Keratinocyte (primary cell): ENCODE data around the gene COMMD3. TPM values are rescaled to one million over a fixed set of nuclear protein-coding genes. Genes with fewer than 3 reads are reported as not detected.

Experiments used
- DNase-seq: peaks from one replicate; pipeline ENCODE4 v3.0.0-alpha.2; 2011; ENCODE audit warnings: low read depth, missing footprints, low spot score
- FAIRE-seq: peaks from 2 replicates; lab custom pipeline; 2011; peaks lifted over from hg19 to GRCh38; lab: Jason Lieb, UNC
- H2AFZ ChIP-seq: 2 replicates; pipeline ENCODE4 v1.6.0; 2012; ENCODE audit warnings: low read length, control low read depth, inconsistent platforms; ENCODE audit not compliant: control insufficient read depth
- H3K27ac ChIP-seq: 2 replicates; pipeline ENCODE4 v1.5.1; 2011; ENCODE audit warnings: low read length; ENCODE audit not compliant: control insufficient read depth, insufficient read depth
- H3K27me3 ChIP-seq: 3 replicates; pipeline ENCODE4 v1.6.0; 2011; ENCODE audit warnings: low read length; ENCODE audit not compliant: control insufficient read depth, insufficient read depth; ENCODE audit errors: extremely low read depth
- H3K36me3 ChIP-seq, 2 experiments: 2 replicates in 1 of 2; 3 replicates in 1 of 2; pipeline ENCODE4 v1.5.1; 2011; ENCODE audit warnings: low read length in 2 of 2, mild to moderate bottlenecking in 1 of 2; ENCODE audit not compliant: control insufficient read depth in 2 of 2, insufficient read depth in 2 of 2; ENCODE audit errors: extremely low read depth in 1 of 2
- H3K4me1 ChIP-seq: 3 replicates; pipeline ENCODE4 v1.5.1; 2011; ENCODE audit warnings: low read length; ENCODE audit not compliant: control insufficient read depth, insufficient read depth; ENCODE audit errors: extremely low read depth
- H3K4me2 ChIP-seq: 3 replicates; pipeline ENCODE4 v1.6.0; 2011; ENCODE audit warnings: low read depth, low read length; ENCODE audit not compliant: control insufficient read depth, insufficient read depth; ENCODE audit errors: extremely low read depth
- H3K4me3 ChIP-seq, 3 experiments: fragments of 200-600 bp in 1 of 3; sonication (generic) in 1 of 3; 2 replicates in 2 of 3; 3 replicates in 1 of 3; pipeline ENCODE4 v1.5.1; 2011 to 2016; ENCODE audit warnings: low read length in 3 of 3, mild to moderate bottlenecking in 3 of 3, control low read depth in 2 of 3, inconsistent platforms in 1 of 3, low read depth in 1 of 3, mixed read lengths in 1 of 3, mixed run types in 1 of 3, moderate library complexity in 1 of 3; ENCODE audit not compliant: control insufficient read depth in 2 of 3, insufficient read depth in 2 of 3; ENCODE audit errors: extremely low read depth in 1 of 3
- H3K79me2 ChIP-seq: 2 replicates; pipeline ENCODE4 v1.6.0; 2012; ENCODE audit warnings: low read length; ENCODE audit not compliant: control insufficient read depth, insufficient read depth
- H3K9ac ChIP-seq: 3 replicates; pipeline ENCODE4 v1.6.0; 2011; ENCODE audit warnings: low read length; ENCODE audit not compliant: control insufficient read depth, insufficient read depth; ENCODE audit errors: extremely low read depth
- H3K9me1 ChIP-seq: 3 replicates; pipeline ENCODE4 v1.6.0; 2011; ENCODE audit warnings: low read length; ENCODE audit not compliant: control insufficient read depth, insufficient read depth; ENCODE audit errors: extremely low read depth
- H3K9me3 ChIP-seq: 2 replicates; pipeline ENCODE4 v1.5.1; 2012; ENCODE audit warnings: low read depth, low read length; ENCODE audit not compliant: control insufficient read depth
- H4K20me1 ChIP-seq: 3 replicates; pipeline ENCODE4 v1.6.0; 2011; ENCODE audit warnings: low read length; ENCODE audit not compliant: control insufficient read depth, insufficient read depth; ENCODE audit errors: extremely low read depth
- EZH2 ChIP-seq: IDR thresholded peaks from one replicate; pipeline ENCODE4 v1.6.1; 2012; ENCODE audit warnings: inconsistent platforms, mild to moderate bottlenecking, low read length, moderate library complexity
- dilution Hi-C: fragments of 300-500 bp; cut with MboI; formaldehyde crosslinking; loops from one replicate; pipeline ENCODE4 v1.7.0; 2020; ENCODE audit warnings: low sequenced_read_pairs; ENCODE audit not compliant: extremely low pct_ligation_motif_present
- polyA plus RNA-seq, 5 experiments: library from polyadenylated mRNA; depleted of rRNA in 3 of 5; stranded (reverse) in 3 of 5; stranded (forward) in 1 of 5; unstranded in 1 of 5; fragments of >200 nt; gene quantifications; 1 replicate in 1 of 5; 2 replicates in 3 of 5; 3 replicates in 1 of 5; pipeline versions ENCODE4 v1.2.1 to v1.2.3, GENCODE V29; 2011 to 2012; ENCODE audit warnings: missing spikeins in 2 of 5, low read depth in 1 of 5, low replicate concordance in 1 of 5
- TF ChIP-seq, protein P1 (sequence below), 3 experiments: IDR thresholded peaks in 1 of 3; conservative IDR thresholded peaks in 1 of 3; optimal IDR thresholded peaks in 1 of 3; 2 replicates in 2 of 3; 3 replicates in 1 of 3; pipeline versions ENCODE3 to v1.5.1; 2011; ENCODE audit warnings: low read length in 3 of 3, mild to moderate bottlenecking in 3 of 3, moderate library complexity in 2 of 3, control low read depth in 1 of 3, inconsistent platforms in 1 of 3; ENCODE audit not compliant: insufficient read depth in 2 of 3; ENCODE audit errors: extremely low read depth in 1 of 3

Gene COMMD3
- polyA plus RNA-seq, 1 donor (not counting 4 experiments of a cell fraction or from before 2014, with no cell fraction given): 59.5 TPM

DNA sequence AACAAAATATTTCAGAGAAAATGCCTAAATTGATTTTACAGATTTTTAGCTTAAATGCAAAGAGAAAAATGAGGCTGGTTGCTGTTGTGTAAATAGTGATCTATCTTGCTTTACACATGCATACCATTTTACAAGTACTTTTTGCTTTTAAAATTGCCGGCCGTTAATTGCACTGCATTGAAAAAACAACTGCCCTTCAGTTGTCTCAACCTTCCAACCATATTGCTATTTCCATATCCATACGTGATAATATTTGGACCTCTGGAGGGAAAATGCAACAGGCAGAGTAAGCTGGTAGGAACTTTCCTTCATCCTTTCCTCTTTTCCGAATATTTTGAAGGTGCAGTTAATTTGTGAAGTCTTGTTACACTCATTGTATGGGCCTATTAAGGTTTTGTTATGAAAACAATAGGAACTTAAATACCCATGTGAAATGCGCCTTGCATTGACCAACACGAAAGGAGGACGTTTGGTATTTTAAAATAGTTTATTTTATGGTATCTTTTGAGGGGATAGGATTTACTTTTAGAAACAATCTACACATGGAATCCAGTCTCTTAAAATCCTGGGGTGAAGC, 16.0 kb downstream of the COMMD3 start:
- Histone ChIP-seq H3K9me3 (no peaks in the 10 kb centered on the region), H3K79me2 (no peaks in the 10 kb centered on the region), H3K4me3 (no peak overlapping the region), H3K27ac (no peak overlapping the region), H3K4me1 (peaks cover 2% of the 10 kb centered on the region), H3K9me1 (no peaks in the 10 kb centered on the region), H2AFZ (no peak overlapping the region), H3K27me3 (peaks cover 35% of the 10 kb centered on the region), H3K4me2 (no peak overlapping the region), H4K20me1 (no peaks in the 10 kb centered on the region), H3K36me3 (peaks cover 5 to 8% of the 10 kb centered on the region in 2 experiments), H3K9ac (no peak overlapping the region)
- dilution Hi-C loops: no loop called here
- FAIRE-seq (no peak), DNase-seq (no peak)
- TF ChIP-seq EZH2: no peak
- TF ChIP-seq, protein P1, sequence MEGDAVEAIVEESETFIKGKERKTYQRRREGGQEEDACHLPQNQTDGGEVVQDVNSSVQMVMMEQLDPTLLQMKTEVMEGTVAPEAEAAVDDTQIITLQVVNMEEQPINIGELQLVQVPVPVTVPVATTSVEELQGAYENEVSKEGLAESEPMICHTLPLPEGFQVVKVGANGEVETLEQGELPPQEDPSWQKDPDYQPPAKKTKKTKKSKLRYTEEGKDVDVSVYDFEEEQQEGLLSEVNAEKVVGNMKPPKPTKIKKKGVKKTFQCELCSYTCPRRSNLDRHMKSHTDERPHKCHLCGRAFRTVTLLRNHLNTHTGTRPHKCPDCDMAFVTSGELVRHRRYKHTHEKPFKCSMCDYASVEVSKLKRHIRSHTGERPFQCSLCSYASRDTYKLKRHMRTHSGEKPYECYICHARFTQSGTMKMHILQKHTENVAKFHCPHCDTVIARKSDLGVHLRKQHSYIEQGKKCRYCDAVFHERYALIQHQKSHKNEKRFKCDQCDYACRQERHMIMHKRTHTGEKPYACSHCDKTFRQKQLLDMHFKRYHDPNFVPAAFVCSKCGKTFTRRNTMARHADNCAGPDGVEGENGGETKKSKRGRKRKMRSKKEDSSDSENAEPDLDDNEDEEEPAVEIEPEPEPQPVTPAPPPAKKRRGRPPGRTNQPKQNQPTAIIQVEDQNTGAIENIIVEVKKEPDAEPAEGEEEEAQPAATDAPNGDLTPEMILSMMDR (optimal IDR thresholded peaks at IDR 0.05 in 1 of 3, IDR thresholded peaks at IDR 0.05 in 1 of 3, conservative IDR thresholded peaks at IDR 0.05 in 1 of 3; ENCODE audit: extremely low read depth in 1 of 3, insufficient read depth in 2 of 3, low read length in 3 of 3): no peak

DNA sequence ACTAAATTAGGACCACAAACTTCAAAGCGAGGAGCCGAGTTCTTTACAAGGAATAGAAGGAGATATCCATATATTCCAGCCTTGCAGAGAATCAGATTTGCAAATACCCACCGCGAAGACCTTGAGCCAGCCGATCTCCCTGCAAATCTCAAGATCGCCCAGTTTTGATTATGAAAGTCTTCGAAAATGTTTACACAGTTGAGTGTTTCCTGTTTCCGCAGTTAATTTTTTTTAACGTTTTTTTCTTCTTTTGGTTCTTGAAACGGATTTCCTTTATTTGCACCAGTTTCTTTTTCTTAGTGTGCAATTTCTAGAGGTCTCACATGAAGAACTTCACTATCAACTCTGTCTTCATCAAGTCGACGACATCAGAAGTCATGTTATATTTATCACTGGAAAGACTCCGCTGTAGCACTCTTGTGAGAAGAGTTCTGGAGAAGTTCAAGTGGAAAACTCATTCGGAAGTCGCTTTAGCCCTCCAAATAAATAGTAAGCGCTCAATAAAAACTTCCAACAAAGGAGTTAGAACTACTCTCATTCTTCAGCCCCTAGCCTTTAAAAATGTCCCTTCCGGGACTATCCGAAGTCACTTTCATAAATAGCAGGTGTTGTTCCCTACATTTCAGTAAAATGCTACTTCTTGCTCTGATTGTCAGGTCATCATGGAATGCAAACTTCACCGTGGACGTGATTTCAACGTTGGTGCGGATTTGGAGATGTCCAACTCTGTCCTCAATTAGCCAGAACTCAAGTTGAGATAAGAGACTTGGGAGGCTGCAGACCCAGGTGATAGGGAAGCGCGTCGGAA, 17.2 kb downstream of the COMMD3 start:
- Histone ChIP-seq H3K9me3 (no peaks in the 10 kb centered on the region), H3K4me3 (no peak overlapping the region), H3K36me3 (peaks cover 5 to 8% of the 10 kb centered on the region in 2 experiments), H3K27me3 (peaks cover 43% of the 10 kb centered on the region), H3K9ac (no peak overlapping the region), H2AFZ (no peak overlapping the region), H3K79me2 (no peaks in the 10 kb centered on the region), H4K20me1 (no peaks in the 10 kb centered on the region), H3K4me2 (no peak overlapping the region), H3K9me1 (no peaks in the 10 kb centered on the region), H3K27ac (no peak overlapping the region), H3K4me1 (peaks cover 2% of the 10 kb centered on the region)
- TF ChIP-seq EZH2: no peak
- TF ChIP-seq, protein P1 (optimal IDR thresholded peaks at IDR 0.05 in 1 of 3, IDR thresholded peaks at IDR 0.05 in 1 of 3, conservative IDR thresholded peaks at IDR 0.05 in 1 of 3; ENCODE audit: extremely low read depth in 1 of 3, insufficient read depth in 2 of 3, low read length in 3 of 3): no peak
- no peak for FAIRE-seq
- dilution Hi-C loops: no loop called here
- no peak for DNase-seq
